Smooth muscle cell (in vitro differentiated cells): ENCODE measurements around the gene IL7R. TPM values are rescaled to one million over a fixed set of nuclear protein-coding genes. Genes with fewer than 3 reads are reported as not detected.

ENCODE experiments used
- DNase-seq: peaks from one replicate; lab custom pipeline; 2025; ENCODE audit not compliant: unreplicated experiment; lab: John Stamatoyannopoulos, UW
- H2AFZ ChIP-seq: fragments of 200-600 bp; sonication (generic); 2 replicates; pipeline ENCODE4 v1.6.0; 2016; ENCODE audit warnings: antibody characterized with exemption, low read depth, mild to moderate bottlenecking
- H3F3A ChIP-seq: fragments of 200-600 bp; sonication (generic); 2 replicates; pipeline ENCODE4 v1.6.0; 2017; ENCODE audit warnings: antibody characterized with exemption, low read depth
- H3K27ac ChIP-seq: fragments of 200-600 bp; sonication (generic); 2 replicates; pipeline ENCODE4 v1.5.1; 2016; ENCODE audit warnings: low read depth, mild to moderate bottlenecking
- H3K27me3 ChIP-seq: fragments of 200-600 bp; sonication (generic); 2 replicates; pipeline ENCODE4 v1.6.1; 2016; ENCODE audit warnings: low read depth, mild to moderate bottlenecking
- H3K36me3 ChIP-seq: fragments of 200-600 bp; sonication (generic); 2 replicates; pipeline ENCODE4 v1.5.1; 2016; ENCODE audit warnings: low read depth
- H3K4me1 ChIP-seq: fragments of 200-600 bp; sonication (generic); 2 replicates; pipeline ENCODE4 v1.5.1; 2016; ENCODE audit warnings: low read depth
- H3K4me2 ChIP-seq: fragments of 200-600 bp; sonication (generic); 2 replicates; pipeline ENCODE4 v1.6.0; 2016; ENCODE audit warnings: mild to moderate bottlenecking
- H3K4me3 ChIP-seq: fragments of 200-600 bp; sonication (generic); 2 replicates; pipeline ENCODE4 v1.5.1; 2016; ENCODE audit warnings: mild to moderate bottlenecking
- H3K79me2 ChIP-seq: fragments of 200-600 bp; sonication (generic); 2 replicates; pipeline ENCODE4 v1.6.0; 2016; ENCODE audit warnings: low read depth, mild to moderate bottlenecking
- H3K9ac ChIP-seq: fragments of 200-600 bp; sonication (generic); 2 replicates; pipeline ENCODE4 v1.6.0; 2016; ENCODE audit warnings: low read depth
- H3K9me3 ChIP-seq: fragments of 200-600 bp; sonication (generic); replicated peaks from 2 replicates; pipeline ENCODE4 v1.5.1; 2016; ENCODE audit warnings: low read depth
- H4K20me1 ChIP-seq: fragments of 200-600 bp; sonication (generic); 2 replicates; pipeline ENCODE4 v1.6.0; 2016; ENCODE audit warnings: low read depth
- CTCF ChIP-seq: fragments of 200-600 bp; sonication (generic); IDR thresholded peaks from 2 replicates; pipeline ENCODE4 v1.5.1; 2017; ENCODE audit warnings: borderline replicate concordance, mild to moderate bottlenecking, antibody characterized with exemption; ENCODE audit not compliant: insufficient read depth, poor library complexity, severe bottlenecking
- WGBS: methylation state at CpG from one replicate; pipeline ENCODE4 v1.1.7; 2016; ENCODE audit warnings: low lambda C conversion rate; 5-methylcytosine and 5-hydroxymethylcytosine counted together
- polyA plus RNA-seq: library from polyadenylated mRNA; unstranded; fragments of >200 nt; fragmentation: Nextera tagmentation; extraction: Ambion mirVana; gene quantifications from 2 replicates; pipeline ENCODE4 v1.2.1, GENCODE V29; 2016
- total RNA-seq: library from RNA; depleted of rRNA; stranded (reverse); fragments of >200 nt; gene quantifications from 2 replicates; pipeline ENCODE4 v1.2.3, GENCODE V29; 2014

IL7R gene
- total and polyA plus RNA-seq, 2 experiments from 2014 or later = 4.4 to 15.9 TPM

- Histone ChIP-seq H4K20me1 (no peaks in the 10 kb centered on the region), H3F3A (no peaks in the 10 kb centered on the region), H2AFZ (no peak overlapping the region), H3K9ac (no peak overlapping the region), H3K4me1 (no peaks in the 10 kb centered on the region), H3K27ac (no peak overlapping the region), H3K79me2 (no peaks in the 10 kb centered on the region), H3K36me3 (no peaks in the 10 kb centered on the region), H3K9me3 (no peaks in the 10 kb centered on the region), H3K4me3 (no peak overlapping the region), H3K4me2 (no peak overlapping the region), H3K27me3 (peaks cover 9% of the 10 kb centered on the region)
- WGBS = 86% methylated on average over 7 of the region's 7 CpGs
- DNase-seq = no peak
- no peak for TF ChIP-seq CTCF
These were observed 65.8 kb downstream of the IL7R start for GRCh38 chr5:35922468-35922867.

GRCh38 chr5:35924122-35924949, 67.6 kb downstream of the IL7R start:
- Histone ChIP-seq H3K4me3 (no peak overlapping the region), H2AFZ (no peak overlapping the region), H3K9ac (no peak overlapping the region), H3K79me2 (no peaks in the 10 kb centered on the region), H3F3A (no peaks in the 10 kb centered on the region), H3K27me3 (peaks cover 13% of the 10 kb centered on the region), H3K4me2 (peak overlapping the region; percentile 75), H3K36me3 (no peaks in the 10 kb centered on the region), H3K4me1 (no peaks in the 10 kb centered on the region), H3K9me3 (no peaks in the 10 kb centered on the region), H4K20me1 (no peaks in the 10 kb centered on the region), H3K27ac (no peak overlapping the region)
- 60% methylated on average over 10 of the region's 10 CpGs for WGBS
- DNase-seq = no peak
- no peak for TF ChIP-seq CTCF

- no peaks in the 10 kb centered on the region for H3K36me3 ChIP-seq
- H2AFZ ChIP-seq = no peak overlapping the region
- H3K4me1 ChIP-seq = no peaks in the 10 kb centered on the region
- H3K27me3 ChIP-seq = peaks cover 13% of the 10 kb centered on the region
- 22% methylated on average over 21 of the region's 21 CpGs for WGBS
- peak; percentile 14 for DNase-seq
- peak overlapping the region; percentile 75 for H3K4me2 ChIP-seq
- H3K27ac ChIP-seq = no peak overlapping the region
- no peak overlapping the region for H3K9ac ChIP-seq
- H4K20me1 ChIP-seq = no peaks in the 10 kb centered on the region
- H3F3A ChIP-seq = no peaks in the 10 kb centered on the region
- TF ChIP-seq CTCF = peak; percentile 67
- H3K9me3 ChIP-seq = no peaks in the 10 kb centered on the region
- no peaks in the 10 kb centered on the region for H3K79me2 ChIP-seq
- no peak overlapping the region for H3K4me3 ChIP-seq
These were observed 68.4 kb downstream of the IL7R start for GRCh38 chr5:35924950-35925722.
